Lung (tissue), 12 donors: ENCODE results near the gene PDE9A. TPM values are rescaled to one million over a fixed set of nuclear protein-coding genes. Genes with fewer than 3 reads are reported as not detected.

ENCODE experiments used
- ATAC-seq: fragments of 200-7000 bp; cut with Tn5 transposase; one replicate; pipeline ENCODE4 v1.9.1; 2020; ENCODE audit warnings: moderate number of reproducible peaks; ENCODE audit not compliant: insufficient read depth, low FRiP score
- DNase-seq, 3 donors: peaks; one replicate each; pipeline ENCODE4 v3.0.0-alpha.2; 2013 to 2017
- H3K27ac ChIP-seq, 2 donors: one replicate each; pipeline ENCODE4 v1.5.1; 2013; ENCODE audit warnings: mild to moderate bottlenecking in 2 of 2, moderate library complexity in 2 of 2, control low read depth in 1 of 2, inconsistent platforms in 1 of 2, low read depth in 1 of 2, low read length in 1 of 2
- H3K27me3 ChIP-seq, 3 donors: one replicate each; pipeline ENCODE4 v1.5.1; 2013; ENCODE audit warnings: low read length in 2 of 3; ENCODE audit not compliant: control insufficient read depth in 3 of 3, insufficient read depth in 3 of 3
- H3K36me3 ChIP-seq, 4 donors: one replicate each; pipeline ENCODE4 v1.5.1; 2013; ENCODE audit warnings: low read length in 4 of 4, mild to moderate bottlenecking in 1 of 4, moderate library complexity in 1 of 4; ENCODE audit not compliant: control insufficient read depth in 4 of 4, insufficient read depth in 4 of 4
- H3K4me1 ChIP-seq, 5 donors: one replicate each; pipeline ENCODE4 v1.5.1; 2013; ENCODE audit warnings: low read length in 5 of 5, mild to moderate bottlenecking in 2 of 5, moderate library complexity in 1 of 5; ENCODE audit not compliant: control insufficient read depth in 5 of 5, insufficient read depth in 5 of 5
- H3K4me3 ChIP-seq: one replicate; pipeline ENCODE4 v1.5.1; 2013; ENCODE audit warnings: mild to moderate bottlenecking, control low read depth, moderate library complexity
- H3K9ac ChIP-seq, 2 donors: one replicate each; pipeline ENCODE4 v1.5.1; 2013; ENCODE audit warnings: low read length in 2 of 2, control low read depth in 1 of 2; ENCODE audit not compliant: insufficient read depth in 1 of 2
- H3K9me3 ChIP-seq, 4 donors: one replicate each; pipeline ENCODE4 v1.5.1; 2013; ENCODE audit warnings: low read length in 3 of 4, mild to moderate bottlenecking in 1 of 4, moderate library complexity in 1 of 4; ENCODE audit not compliant: control insufficient read depth in 4 of 4, insufficient read depth in 3 of 4
- WGBS, 2 donors: extraction: QIAGEN DNeasy Blood & Tissue Kit; methylation state at CpG; one replicate each; pipeline ENCODE4 v1.1.7; 2013; 5-methylcytosine and 5-hydroxymethylcytosine counted together
- polyA plus RNA-seq, 2 donors: library from polyadenylated mRNA; stranded (reverse); fragments of 200-250 nt; gene quantifications; one replicate each; pipeline ENCODE4 v1.2.1, GENCODE V29; 2013
- total RNA-seq, 2 donors: library from RNA; depleted of rRNA in 1 of 2; stranded (reverse); fragments of >200 nt in 1 of 2; gene quantifications; one replicate each; pipeline ENCODE4 v1.2.1, GENCODE V29; 2014 to 2021
- TF ChIP-seq, protein P1 (sequence below): IDR thresholded peaks from 2 replicates; pipeline ENCODE4 v1.5.1; 2012; ENCODE audit warnings: mild to moderate bottlenecking; ENCODE audit errors: control extremely low read depth, extremely low read depth
- donor health status: control.
- donor health status: control.
- donor health status: Bipolar disorder and iron deficiency.
- donor health status: healthy.
- donor health status: DM: yes; HTN: yes; CAD: no.

PDE9A gene
- total and polyA plus RNA-seq, 4 donors = 5.3 to 17.0 (median 6.9) TPM

GRCh38 chr21:42807938-42808613 is 154.7 kb downstream of the PDE9A start:
- 52 to 73% methylated on average over 13 of the region's 13 CpGs for WGBS, 2 donors
- H3K4me1 ChIP-seq = peaks cover 0 to 5% (median 0%) of the 10 kb centered on the region in 5 donors
- no peak for DNase-seq
- ATAC-seq = no peak
- no peaks in the 10 kb centered on the region for H3K9me3 ChIP-seq
- H3K4me3 ChIP-seq = no peak overlapping the region
- no peak overlapping the region for H3K27ac ChIP-seq
- H3K9ac ChIP-seq = no peak overlapping the region
- TF ChIP-seq, protein P1, sequence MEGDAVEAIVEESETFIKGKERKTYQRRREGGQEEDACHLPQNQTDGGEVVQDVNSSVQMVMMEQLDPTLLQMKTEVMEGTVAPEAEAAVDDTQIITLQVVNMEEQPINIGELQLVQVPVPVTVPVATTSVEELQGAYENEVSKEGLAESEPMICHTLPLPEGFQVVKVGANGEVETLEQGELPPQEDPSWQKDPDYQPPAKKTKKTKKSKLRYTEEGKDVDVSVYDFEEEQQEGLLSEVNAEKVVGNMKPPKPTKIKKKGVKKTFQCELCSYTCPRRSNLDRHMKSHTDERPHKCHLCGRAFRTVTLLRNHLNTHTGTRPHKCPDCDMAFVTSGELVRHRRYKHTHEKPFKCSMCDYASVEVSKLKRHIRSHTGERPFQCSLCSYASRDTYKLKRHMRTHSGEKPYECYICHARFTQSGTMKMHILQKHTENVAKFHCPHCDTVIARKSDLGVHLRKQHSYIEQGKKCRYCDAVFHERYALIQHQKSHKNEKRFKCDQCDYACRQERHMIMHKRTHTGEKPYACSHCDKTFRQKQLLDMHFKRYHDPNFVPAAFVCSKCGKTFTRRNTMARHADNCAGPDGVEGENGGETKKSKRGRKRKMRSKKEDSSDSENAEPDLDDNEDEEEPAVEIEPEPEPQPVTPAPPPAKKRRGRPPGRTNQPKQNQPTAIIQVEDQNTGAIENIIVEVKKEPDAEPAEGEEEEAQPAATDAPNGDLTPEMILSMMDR = no peak
- H3K27me3 ChIP-seq = peaks cover 0 to 11% (median 0%) of the 10 kb centered on the region in 3 donors
- no peaks in the 10 kb centered on the region for H3K36me3 ChIP-seq

DNA sequence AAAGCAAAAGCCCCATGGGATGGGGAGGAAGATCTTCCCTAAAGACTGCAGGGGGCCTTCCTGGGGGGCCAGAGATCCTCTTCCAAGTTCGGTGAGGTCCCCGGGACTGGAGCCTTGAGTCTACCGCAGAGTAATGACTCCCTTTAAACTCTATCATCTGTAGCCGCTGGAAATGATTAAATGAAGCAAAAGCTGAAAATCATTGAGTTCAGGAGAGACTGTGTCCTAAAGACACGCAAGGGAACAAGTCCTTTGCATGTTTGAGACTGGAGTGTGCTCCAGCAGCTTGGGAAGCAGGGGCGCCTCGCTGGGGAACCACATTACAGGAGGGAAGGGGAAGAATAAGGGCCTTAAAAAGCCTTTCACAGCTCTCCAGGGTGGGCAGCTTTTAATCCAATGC is 155.8 kb downstream of the PDE9A start:
- Histone ChIP-seq H3K27me3 (peaks cover 0 to 11% (median 0%) of the 10 kb centered on the region in 3 donors), H3K36me3 (no peaks in the 10 kb centered on the region), H3K4me1 (peaks cover 0 to 5% (median 0%) of the 10 kb centered on the region in 5 donors), H3K9me3 (no peaks in the 10 kb centered on the region), H3K27ac (no peak overlapping the region), H3K4me3 (no peak overlapping the region), H3K9ac (no peak overlapping the region)
- DNase-seq (no peak), ATAC-seq (no peak)
- WGBS, 2 donors = 89 to 92% methylated on average over 7 of the region's 7 CpGs
- TF ChIP-seq, protein P1 = no peak

GRCh38 chr21:42809577-42810475 is 156.4 kb downstream of the PDE9A start:
- ATAC-seq = no peak
- H3K36me3 ChIP-seq = no peaks in the 10 kb centered on the region
- H3K4me3 ChIP-seq = no peak overlapping the region
- H3K9me3 ChIP-seq = no peaks in the 10 kb centered on the region
- 79 to 87% methylated on average over 18 of the region's 18 CpGs for WGBS, 2 donors
- DNase-seq = no peak
- TF ChIP-seq, protein P1 = no peak
- no peak overlapping the region for H3K9ac ChIP-seq
- no peak overlapping the region for H3K27ac ChIP-seq
- peaks cover 0 to 5% (median 0%) of the 10 kb centered on the region in 5 donors for H3K4me1 ChIP-seq
- peaks cover 0 to 11% (median 0%) of the 10 kb centered on the region in 3 donors for H3K27me3 ChIP-seq
